GM12878 (cell line): ENCODE results near the gene EPAS1. TPM values are rescaled to one million over a fixed set of nuclear protein-coding genes. Genes with fewer than 3 reads are reported as not detected.

Experiments used
- ATF3 ChIP-seq: IDR thresholded peaks from 2 replicates; pipeline ENCODE4 v1.6.1; 2011; ENCODE audit warnings: low read depth, mild to moderate bottlenecking, low read length, moderate library complexity, borderline replicate concordance; ENCODE audit errors: extremely low read depth
- CREM ChIP-seq: IDR thresholded peaks from 2 replicates; pipeline ENCODE4 v1.6.1; 2014; ENCODE audit warnings: antibody characterized with exemption, low read depth
- CUX1 ChIP-seq: IDR thresholded peaks from 2 replicates; pipeline ENCODE4 v1.6.1; 2012; ENCODE audit warnings: improper control_type of control experiment, low read depth, low read length; ENCODE audit not compliant: insufficient replicate concordance
- ESRRA ChIP-seq: IDR thresholded peaks from 2 replicates; pipeline ENCODE4 v1.6.1; 2012; ENCODE audit warnings: mild to moderate bottlenecking, low read length, improper control_type of control experiment
- GABPA ChIP-seq: IDR thresholded peaks from 2 replicates; pipeline ENCODE4 v1.6.1; 2014; ENCODE audit warnings: antibody characterized with exemption, low read depth, mild to moderate bottlenecking, inconsistent platforms
- IKZF2 ChIP-seq, 2 experiments: fragments of 450-650 bp; IDR thresholded peaks; 2 replicates each; pipeline ENCODE4 v1.6.1; 2017; ENCODE audit warnings: mild to moderate bottlenecking in 2 of 2, moderate library complexity in 2 of 2
- IRF4 ChIP-seq: IDR thresholded peaks from 2 replicates; pipeline ENCODE4 v1.6.1; 2011; ENCODE audit warnings: low read depth, low read length
- JUNB ChIP-seq: IDR thresholded peaks from 2 replicates; pipeline ENCODE4 v1.6.1; 2016; ENCODE audit warnings: antibody characterized with exemption, mild to moderate bottlenecking
- JUND ChIP-seq: IDR thresholded peaks from 2 replicates; pipeline ENCODE4 v1.6.1; 2012; ENCODE audit warnings: low read depth, mild to moderate bottlenecking, low read length, improper control_type of control experiment, moderate library complexity
- MAX ChIP-seq: IDR thresholded peaks from 2 replicates; pipeline ENCODE4 v1.6.1; 2012; ENCODE audit warnings: low read depth, low read length, improper control_type of control experiment
- MTA2 ChIP-seq: fragments of 450-650 bp; IDR thresholded peaks from 2 replicates; pipeline ENCODE4 v1.6.1; 2016; ENCODE audit warnings: low read depth, mild to moderate bottlenecking, moderate library complexity
- NR2F1 ChIP-seq: fragments of 450-650 bp; conservative IDR thresholded peaks from 2 replicates; pipeline ENCODE4 v1.6.1; 2017; ENCODE audit warnings: mild to moderate bottlenecking
- PAX5 ChIP-seq: IDR thresholded peaks from 2 replicates; pipeline ENCODE4 v1.6.1; 2011; ENCODE audit warnings: low read depth, low read length, borderline replicate concordance
- PBX3 ChIP-seq: IDR thresholded peaks from 2 replicates; pipeline ENCODE4 v1.6.1; 2011; ENCODE audit warnings: mild to moderate bottlenecking, low read depth, low read length, moderate library complexity; ENCODE audit not compliant: insufficient replicate concordance
- RELA ChIP-seq: fragments of 450-650 bp; IDR thresholded peaks from 2 replicates; pipeline ENCODE4 v1.8.0; 2014; ENCODE audit warnings: borderline replicate concordance; ENCODE audit not compliant: partially characterized antibody
- RFX5 ChIP-seq: IDR thresholded peaks from 2 replicates; pipeline ENCODE4 v1.6.1; 2011; ENCODE audit warnings: low read depth, low read length, improper control_type of control experiment
- SIN3A ChIP-seq: IDR thresholded peaks from 2 replicates; pipeline ENCODE4 v1.6.1; 2012; ENCODE audit warnings: low read depth, low read length, improper control_type of control experiment
- SMC3 ChIP-seq: IDR thresholded peaks from 2 replicates; pipeline ENCODE4 v1.6.1; 2011; ENCODE audit warnings: low read length, improper control_type of control experiment, borderline replicate concordance
- STAT1 ChIP-seq: fragments of 450-650 bp; conservative IDR thresholded peaks from 2 replicates; pipeline ENCODE4 v1.6.1; 2014; ENCODE audit warnings: antibody characterized with exemption, mild to moderate bottlenecking
- SUPT20H ChIP-seq: IDR thresholded peaks from 2 replicates; pipeline ENCODE4 v1.6.1; 2011; ENCODE audit warnings: low read depth, mild to moderate bottlenecking, low read length, moderate library complexity, borderline replicate concordance; ENCODE audit not compliant: control insufficient read depth
- TCF12 ChIP-seq: IDR thresholded peaks from 2 replicates; pipeline ENCODE4 v1.6.1; 2011; ENCODE audit warnings: low read depth, mild to moderate bottlenecking, low read length
- ZNF687 ChIP-seq: fragments of 450-650 bp; IDR thresholded peaks from 2 replicates; pipeline ENCODE4 v1.6.1; 2017; ENCODE audit warnings: mild to moderate bottlenecking, moderate library complexity
- polyA plus RNA-seq, 11 experiments: library from polyadenylated mRNA; depleted of rRNA in 4 of 11; unstranded in 6 of 11; stranded (reverse) in 5 of 11; fragments of >200 nt; fragmentation: Nextera tagmentation in 4 of 11; fragmentation: Illumina TruSeq in 1 of 11; extraction: Ambion mirVana in 4 of 11; extraction: Trizol in 1 of 11; gene quantifications; 1 replicate in 1 of 11; 2 replicates in 10 of 11; pipeline versions ENCODE4 v1.2.1 to v1.2.3, GENCODE V29; 2011 to 2016; ENCODE audit warnings: inconsistent platforms in 2 of 11, missing spikeins in 2 of 11, low read depth in 1 of 11
- total RNA-seq, 4 experiments: library from RNA; depleted of rRNA in 3 of 4; stranded (reverse); fragments of >200 nt in 3 of 4; fragmentation: Illumina TruSeq in 1 of 4; extraction: Trizol in 1 of 4; gene quantifications; 2 replicates each; pipeline versions ENCODE4 v1.2.1 to v1.2.3, GENCODE V29; 2013 to 2021

Gene EPAS1
- total and polyA plus RNA-seq, 10 of the 15 experiments (the other 5 are each of a cell fraction or from before 2014, with no cell fraction given) = 0.11 to 22.0 (median 1.3) TPM; not detected in 1

GRCh38 chr2:46435353-46435752, 138.1 kb downstream of the EPAS1 start (continued):
- TF ChIP-seq IRF4 (0 out of 2 replicates have a peak, but pooled peaks have one; percentile 25), ZNF687 (no peak), ESRRA (no peak), ATF3 (no peak), JUNB (no peak), SUPT20H (no peak), JUND (no peak), PAX5 (no peak), STAT1 (no peak), RELA (no peak), MTA2 (peak; percentile 65; the same call in 1 of the 2 replicates), IKZF2 (IDR thresholded peaks at IDR 0.05) (peak; percentile 90 to 92), GABPA (no peak), SIN3A (no peak), NR2F1 (no peak), MAX (no peak), SMC3 (no peak), CREM (no peak), RFX5 (no peak), CUX1 (no peak), PBX3 (no peak), TCF12 (no peak)
